ENCODE measurements around the gene RDH13. TPM values are rescaled to one million over a fixed set of nuclear protein-coding genes. Genes with fewer than 3 reads are reported as not detected.

The RDH13 gene
- total and polyA plus RNA-seq, 9 donors: 7.8 to 17.3 (median 11.8) TPM

GRCh38 chr19:55082020-55082851 lies 19.3 kb upstream of the RDH13 start:
- peak in 1 of 5 donors; percentile 33 for DNase-seq
- Histone ChIP-seq H3K36me3 (no peaks in the 10 kb centered on the region), H3K4me1 (ENCODE audit: insufficient read depth) (peaks cover 11% of the 10 kb centered on the region), H3K4me3 (no peak overlapping the region), H3K27ac (no peak overlapping the region), H3K27me3 (peaks cover 11% of the 10 kb centered on the region), H3K9me3 (peaks cover 0 to 4% of the 10 kb centered on the region in 2 donors)
- 8 to 20% (median 8%) methylated on average over 55 to 64 of the region's 64 CpGs for WGBS, 3 donors
- TF ChIP-seq CTCF (IDR thresholded peaks at IDR 0.05): no peak
- no peak for TF ChIP-seq POLR2A (IDR thresholded peaks at IDR 0.05)
- TF ChIP-seq EP300 (IDR thresholded peaks at IDR 0.05): no peak
- intact Hi-C loops (cut with DNase I): no loop called here

- Histone ChIP-seq H3K27ac (no peak overlapping the region), H3K27me3 (peaks cover 11% of the 10 kb centered on the region), H3K9me3 (peaks cover 0 to 4% of the 10 kb centered on the region in 2 donors), H3K36me3 (no peaks in the 10 kb centered on the region), H3K4me3 (no peak overlapping the region), H3K4me1 (ENCODE audit: insufficient read depth) (peaks cover 9% of the 10 kb centered on the region)
- WGBS, 3 donors: 6 to 7% (median 7%) methylated on average over 22 of the region's 22 CpGs
- peak in 1 of 5 donors; percentile 28 for DNase-seq
- TF ChIP-seq POLR2A (IDR thresholded peaks at IDR 0.05) (no peak), CTCF (IDR thresholded peaks at IDR 0.05) (no peak), EP300 (IDR thresholded peaks at IDR 0.05) (no peak)
- intact Hi-C loops (cut with DNase I): no loop called here
Measured at GRCh38 chr19:55081770-55082019, 18.7 kb upstream of the RDH13 start.

GRCh38 chr19:55080968-55081769 lies 18.2 kb upstream of the RDH13 start:
- Histone ChIP-seq H3K27me3 (peaks cover 11% of the 10 kb centered on the region), H3K4me3 (no peak overlapping the region), H3K4me1 (ENCODE audit: insufficient read depth) (peaks cover 9% of the 10 kb centered on the region), H3K36me3 (no peaks in the 10 kb centered on the region), H3K9me3 (peaks cover 0 to 4% of the 10 kb centered on the region in 2 donors), H3K27ac (no peak overlapping the region)
- DNase-seq: peak in 3 of 5 donors; percentile 40 to 70 (median 65)
- intact Hi-C loops (cut with DNase I): no loop called here
- WGBS, 3 donors: 2 to 3% (median 2%) methylated on average over 50 to 60 of the region's 60 CpGs
- TF ChIP-seq CTCF (IDR thresholded peaks at IDR 0.05) (no peak), EP300 (IDR thresholded peaks at IDR 0.05) (no peak), POLR2A (IDR thresholded peaks at IDR 0.05) (no peak)

GRCh38 chr19:55080121-55080967 lies 17.4 kb upstream of the RDH13 start:
- H3K4me3 ChIP-seq: no peak overlapping the region
- TF ChIP-seq EP300 (IDR thresholded peaks at IDR 0.05): no peak
- no peak for TF ChIP-seq POLR2A (IDR thresholded peaks at IDR 0.05)
- no peak for TF ChIP-seq CTCF (IDR thresholded peaks at IDR 0.05)

More at GRCh38 chr19:55080121-55080967, 17.4 kb upstream of the RDH13 start:
- H3K27me3 ChIP-seq: peaks cover 11% of the 10 kb centered on the region
- peaks cover 0 to 4% of the 10 kb centered on the region in 2 donors for H3K9me3 ChIP-seq
- intact Hi-C loops (cut with DNase I): no loop called here
- peak in 1 of 5 donors; percentile 60 for DNase-seq
- no peaks in the 10 kb centered on the region for H3K36me3 ChIP-seq
- H3K4me1 ChIP-seq (ENCODE audit: insufficient read depth): peaks cover 9% of the 10 kb centered on the region
- no peak overlapping the region for H3K27ac ChIP-seq
- 4 to 7% (median 5%) methylated on average over 55 of the region's 55 CpGs for WGBS, 3 donors

Measured in ovary (tissue), 9 donors.